ENCODE data around the gene HSPB6.
"Not testable (repeated sequence)": the region's sequence is repeated elsewhere in the genome, so short reads cannot be mapped to it uniquely, and the experiment has no call there.

The HSPB6 gene, protein sequence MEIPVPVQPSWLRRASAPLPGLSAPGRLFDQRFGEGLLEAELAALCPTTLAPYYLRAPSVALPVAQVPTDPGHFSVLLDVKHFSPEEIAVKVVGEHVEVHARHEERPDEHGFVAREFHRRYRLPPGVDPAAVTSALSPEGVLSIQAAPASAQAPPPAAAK

GRCh38 chr19:35756377-35757230 is at the start of gene HSPB6:
TSS of gene HSPB6 (minus strand) at chr19:35757029. CDS start at chr19:35757008, 21 bp downstream.
- DNase-seq (ENCODE audit: low read depth): no peak

- no peak for DNase-seq (ENCODE audit: low read depth)
Measured at GRCh38 chr19:35806597-35806996, 49.8 kb upstream of the HSPB6 start.

DNA sequence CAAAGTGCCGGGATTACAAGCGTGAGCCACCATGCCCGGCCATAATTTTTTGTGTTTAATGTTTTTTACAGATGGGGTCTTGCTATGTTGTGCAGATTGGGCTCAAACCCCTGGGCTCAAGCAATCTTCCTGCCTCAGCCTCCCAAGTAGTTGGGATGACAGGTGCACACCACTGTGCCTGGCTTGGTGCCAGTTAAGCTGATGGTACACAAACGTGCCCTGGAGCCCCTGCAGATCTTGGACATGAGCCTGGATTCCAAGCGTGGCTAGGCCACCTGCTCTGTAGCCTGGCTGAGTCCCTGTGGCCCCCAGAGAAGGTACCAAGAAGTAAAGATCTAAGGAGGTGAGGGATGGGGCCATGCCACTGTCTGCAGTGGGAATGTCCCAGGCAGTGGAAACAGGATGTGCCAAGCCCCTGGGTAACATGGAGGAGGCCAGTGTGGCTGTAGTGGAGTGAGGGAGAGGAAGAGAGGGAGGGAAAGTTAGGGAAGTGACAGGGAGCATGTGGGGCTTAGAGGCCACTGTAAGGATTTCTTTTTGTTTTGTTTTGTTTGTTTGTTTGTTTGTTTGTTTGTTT is 48.8 kb upstream of the HSPB6 start:
- no peak for DNase-seq (ENCODE audit: low read depth)

GRCh38 chr19:35801828-35802227 is 45.0 kb upstream of the HSPB6 start:
- DNase-seq (ENCODE audit: low read depth): no peak

DNA sequence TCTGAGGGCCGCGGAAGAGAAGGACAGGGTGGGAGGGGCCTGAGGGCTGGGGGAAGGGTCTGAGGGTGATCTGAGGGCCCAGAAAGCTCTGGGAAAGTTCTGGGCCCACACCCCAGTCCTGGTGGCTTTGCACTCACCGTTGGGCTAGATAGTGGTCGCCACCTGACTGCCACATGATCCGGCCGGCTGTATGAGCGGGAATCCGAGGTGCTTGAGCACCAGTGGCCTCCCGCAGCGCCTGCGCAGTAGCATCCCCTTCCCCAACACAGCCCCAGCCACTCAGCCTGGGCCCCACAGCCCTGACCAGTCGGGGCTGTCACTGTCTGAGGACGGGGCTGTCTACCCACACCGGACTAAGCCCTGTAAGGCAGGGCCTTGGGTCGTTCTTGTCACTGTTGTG is 40.8 kb upstream of the HSPB6 start:
- DNase-seq (ENCODE audit: low read depth): no peak

GRCh38 chr19:35796645-35797542 is 40.1 kb upstream of the HSPB6 start:
- DNase-seq (ENCODE audit: low read depth): no peak

GRCh38 chr19:35795564-35795963 is 38.7 kb upstream of the HSPB6 start:
- DNase-seq (ENCODE audit: low read depth): not testable (repeated sequence)

GRCh38 chr19:35793381-35794165 is 36.7 kb upstream of the HSPB6 start:
- no peak for DNase-seq (ENCODE audit: low read depth)

- DNase-seq (ENCODE audit: low read depth): no peak
Measured at GRCh38 chr19:35792888-35793287, 36.1 kb upstream of the HSPB6 start.

DNA sequence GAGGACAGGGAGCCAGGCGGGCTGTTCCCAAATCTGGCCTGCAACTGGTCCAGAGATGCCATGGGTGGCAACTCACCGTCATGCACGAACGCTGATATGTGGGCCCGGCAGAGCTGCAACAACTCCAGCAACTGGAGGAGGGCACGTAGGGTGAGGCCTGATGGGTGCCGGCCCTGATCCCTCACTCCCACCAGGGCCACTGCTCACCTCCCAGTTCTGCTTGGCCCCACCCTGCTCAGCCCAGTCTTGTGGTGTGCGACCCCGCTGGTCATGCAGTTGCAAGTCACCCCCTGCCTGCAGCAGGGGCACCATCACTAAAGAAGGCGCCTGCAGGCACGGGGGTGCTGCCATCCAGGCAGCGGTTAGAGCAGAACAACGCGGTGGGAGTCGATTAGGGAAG is 35.5 kb upstream of the HSPB6 start:
- DNase-seq (ENCODE audit: low read depth): no peak

- DNase-seq (ENCODE audit: low read depth): no peak
Measured at GRCh38 chr19:35791814-35792279, 35.0 kb upstream of the HSPB6 start.

GRCh38 chr19:35790981-35791813 is 34.4 kb upstream of the HSPB6 start:
- DNase-seq (ENCODE audit: low read depth): no peak

DNA sequence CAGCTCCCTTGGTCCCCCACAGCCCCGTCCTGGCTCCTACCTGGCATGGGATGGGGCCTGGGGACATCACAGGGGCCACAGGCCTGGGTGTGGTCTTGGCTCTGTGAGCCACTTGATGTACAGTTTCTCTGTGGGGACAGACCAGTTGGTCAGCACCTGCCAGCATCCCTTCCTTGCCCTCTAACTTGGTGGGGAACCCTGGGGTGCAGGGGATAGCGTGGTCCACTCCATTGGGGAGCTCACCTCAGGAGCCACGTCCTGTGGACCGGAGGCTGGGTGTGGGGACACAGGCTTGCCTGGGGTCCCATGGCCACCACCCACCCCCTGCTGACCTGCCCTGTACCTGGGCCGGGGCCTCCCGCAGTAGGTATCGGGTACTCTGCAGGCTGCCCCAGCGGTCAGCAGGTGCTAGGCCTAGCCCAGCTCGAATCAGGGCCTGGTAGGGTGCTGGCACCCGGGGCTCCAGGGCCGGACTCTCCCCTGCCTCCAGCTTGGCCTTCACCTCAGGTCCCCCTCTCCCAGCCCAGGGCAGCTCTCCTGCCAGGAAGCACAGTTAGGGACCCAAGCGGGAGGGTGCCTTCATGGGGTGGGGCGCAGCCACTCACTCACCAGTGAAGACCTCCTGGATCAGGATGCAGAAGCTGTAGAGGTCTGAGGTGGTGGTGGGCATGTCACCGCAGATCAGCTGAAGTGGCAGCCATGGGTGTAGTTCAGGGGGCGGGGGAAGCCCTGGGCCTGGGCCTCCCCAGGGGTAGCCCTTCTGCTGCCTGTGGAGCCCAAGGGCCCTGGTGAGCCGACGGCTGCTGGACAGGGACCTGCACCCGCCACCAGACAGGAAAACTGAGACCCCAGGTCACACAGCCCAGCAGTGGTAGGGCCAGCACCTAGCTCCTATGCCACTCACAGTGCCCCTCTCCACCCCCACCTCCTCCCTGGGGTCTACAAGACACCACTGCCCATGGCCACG is 33.4 kb upstream of the HSPB6 start:
- DNase-seq (ENCODE audit: low read depth): no peak

DNA sequence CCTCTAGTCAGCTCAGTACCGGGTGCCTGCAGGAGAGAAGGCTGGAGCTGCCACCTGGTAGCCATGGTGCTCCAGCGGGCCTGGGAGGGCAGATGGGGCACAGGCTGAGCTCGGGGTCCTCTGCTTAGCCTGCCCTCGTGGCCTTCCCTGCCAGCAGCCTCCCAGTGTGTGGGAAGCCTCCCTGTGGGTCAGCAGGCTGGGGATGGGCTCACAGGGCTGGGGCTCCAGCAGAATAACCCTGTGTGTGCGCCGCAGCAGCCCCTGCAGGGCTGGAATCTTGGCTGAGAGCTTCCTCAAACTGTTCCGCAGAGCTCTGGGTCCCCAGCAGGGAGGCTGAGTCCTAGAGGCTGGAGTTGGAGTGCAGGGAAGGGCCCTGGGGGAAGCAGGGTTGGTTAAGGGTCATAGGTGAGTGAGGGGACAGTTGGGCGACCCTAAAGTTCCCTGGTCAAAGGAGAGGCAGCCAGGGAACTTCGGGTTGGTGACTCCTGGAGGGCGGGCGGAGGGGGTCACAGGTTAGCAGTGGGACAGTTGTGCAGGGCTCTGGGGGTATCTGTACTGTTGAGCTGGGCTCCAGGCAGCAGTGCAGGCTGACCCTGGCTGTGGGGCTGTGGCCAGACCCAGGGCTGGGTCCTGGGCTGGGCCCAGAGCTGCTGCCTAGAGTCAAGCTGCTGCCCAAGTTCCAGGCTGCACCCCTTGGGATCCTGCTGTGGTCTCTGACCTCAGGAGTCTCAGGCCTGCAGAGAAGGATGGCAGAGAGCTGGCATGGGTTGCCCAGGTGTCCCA is 32.6 kb upstream of the HSPB6 start:
- DNase-seq (ENCODE audit: low read depth): no peak

DNA sequence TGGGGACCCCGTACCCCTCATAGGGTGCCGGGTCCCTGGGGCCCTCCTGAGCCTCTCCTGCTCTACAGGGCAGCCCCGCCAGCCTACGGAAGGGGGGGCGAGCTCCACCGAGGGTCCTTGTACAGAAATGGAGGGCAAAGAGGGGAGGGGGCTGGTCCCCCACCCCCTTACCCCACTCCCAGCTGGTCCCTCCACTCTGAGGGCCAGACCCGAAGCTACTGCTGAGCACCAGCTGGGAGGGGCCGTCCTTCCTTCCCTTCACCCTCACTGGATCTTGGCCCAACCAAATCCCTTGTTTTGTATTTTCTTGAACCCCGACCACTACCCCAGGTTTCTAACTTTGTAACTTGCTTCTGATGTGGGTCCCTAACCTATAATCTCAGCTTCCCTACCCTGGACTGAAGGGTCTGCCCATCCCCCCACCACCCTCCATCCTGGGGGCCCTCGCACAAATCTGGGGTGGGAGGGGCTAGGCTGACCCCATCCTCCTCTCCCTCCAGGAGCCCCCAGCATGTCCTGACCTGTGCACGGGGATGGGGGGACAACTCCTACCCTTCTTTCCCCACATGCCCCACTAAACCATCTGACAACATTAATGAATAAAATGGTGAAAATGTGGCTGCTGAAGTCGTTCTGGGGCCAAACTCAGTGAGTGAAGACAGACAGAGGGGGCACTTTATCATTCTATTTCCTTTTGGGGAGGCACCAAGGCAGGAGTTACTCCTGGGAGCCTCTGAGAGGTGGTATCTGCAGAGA is 31.6 kb upstream of the HSPB6 start:
- no peak for DNase-seq (ENCODE audit: low read depth)

- no peak for DNase-seq (ENCODE audit: low read depth)
Measured at GRCh38 chr19:35787227-35787799, 30.5 kb upstream of the HSPB6 start.
